Skin epidermis (tissue), 12 donors: Measurements from ENCODE around the gene HYOU1.

Experiments
- H3K27ac ChIP-seq, 21 experiments: fragments of 200-600 bp; sonication (generic) in 11 of 21; one replicate each; pipeline ENCODE4 v1.5.0; 2020; ENCODE audit warnings: mild to moderate bottlenecking in 3 of 21, inconsistent platforms in 2 of 21, moderate library complexity in 2 of 21
- H3K4me3 ChIP-seq, 7 experiments: fragments of 200-600 bp; sonication (generic) in 2 of 7; one replicate each; pipeline ENCODE4 v1.5.0; 2020; ENCODE audit warnings: inconsistent platforms in 2 of 7, mild to moderate bottlenecking in 2 of 7, moderate library complexity in 1 of 7

Gene HYOU1

GRCh38 chr11:119057000-119057769 lies at the start of gene HYOU1:
TSS of gene HYOU1 (minus strand) at chr11:119057205. CDS start at chr11:119056160, 1,045 bp downstream.
- Histone ChIP-seq H3K27ac (peak within 1 kb of the TSS; percentile 10 to 98 (median 88)), H3K4me3 (peak within 1 kb of the TSS; percentile 85 to 99 (median 92))

- peak overlapping the region in 5 of 21 experiments; percentile 41 to 95 (median 91) for H3K27ac ChIP-seq
- no peak overlapping the region for H3K4me3 ChIP-seq
Measured at GRCh38 chr11:119103793-119104192, 46.8 kb upstream of the HYOU1 start.

- H3K27ac ChIP-seq, result peak overlapping the region in 20 of 21 experiments; percentile 79 to 97 (median 91)
Measured at GRCh38 chr11:119103161-119103664, 46.2 kb upstream of the HYOU1 start.

GRCh38 chr11:119101759-119102423 lies 44.9 kb upstream of the HYOU1 start, which contains the start of gene DPAGT1:
TSS of gene DPAGT1 (minus strand) at chr11:119101853. CDS start at chr11:119101655, 198 bp downstream.
- peak within 1 kb of the TSS; percentile 54 to 97 (median 91) for H3K27ac ChIP-seq
- H3K4me3 ChIP-seq, result peak within 1 kb of the TSS; percentile 51 to 86 (median 70)

More at GRCh38 chr11:119103161-119103664, 46.2 kb upstream of the HYOU1 start:
- H3K4me3 ChIP-seq, result peak overlapping the region in 6 of 7 experiments; percentile 51 to 86 (median 72)

- H3K27ac ChIP-seq, result peak overlapping the region; percentile 52 to 97 (median 91)
- peak overlapping the region; percentile 51 to 86 (median 70) for H3K4me3 ChIP-seq
Measured at GRCh38 chr11:119100994-119101758, 44.2 kb upstream of the HYOU1 start.

- peak overlapping the region; percentile 51 to 86 (median 70) for H3K4me3 ChIP-seq
- H3K27ac ChIP-seq, result peak overlapping the region in 5 of 21 experiments; percentile 44 to 92 (median 88)
Measured at GRCh38 chr11:119100246-119100970, 43.4 kb upstream of the HYOU1 start.

GRCh38 chr11:119099711-119100110 lies 42.7 kb upstream of the HYOU1 start:
- H3K27ac ChIP-seq, result no peak overlapping the region
- H3K4me3 ChIP-seq, result no peak overlapping the region

- Histone ChIP-seq H3K4me3 (peak overlapping the region; percentile 56 to 93 (median 83)), H3K27ac (peak overlapping the region; percentile 44 to 97 (median 89))
Measured at GRCh38 chr11:119095066-119095880, 38.3 kb upstream of the HYOU1 start.

GRCh38 chr11:119094816-119095065 lies 37.7 kb upstream of the HYOU1 start:
- Histone ChIP-seq H3K27ac (peak overlapping the region; percentile 44 to 97 (median 89)), H3K4me3 (peak overlapping the region; percentile 56 to 93 (median 83))

GRCh38 chr11:119093942-119094815 lies 37.2 kb upstream of the HYOU1 start:
- Histone ChIP-seq H3K4me3 (peak overlapping the region; percentile 56 to 93 (median 83)), H3K27ac (peak overlapping the region; percentile 44 to 97 (median 89))

- H3K4me3 ChIP-seq, result peak overlapping the region in 5 of 7 experiments; percentile 76 to 93 (median 84)
Measured at GRCh38 chr11:119092880-119093842, 36.2 kb upstream of the HYOU1 start.

GRCh38 chr11:119091966-119092879 lies 35.2 kb upstream of the HYOU1 start:
- Histone ChIP-seq H3K4me3 (no peak overlapping the region), H3K27ac (peak overlapping the region in 4 of 21 experiments; percentile 6 to 92 (median 32))

More at GRCh38 chr11:119092880-119093842, 36.2 kb upstream of the HYOU1 start:
- H3K27ac ChIP-seq, result peak overlapping the region in 16 of 21 experiments; percentile 12 to 97 (median 90)

GRCh38 chr11:119091178-119091577 lies 34.2 kb upstream of the HYOU1 start:
- no peak overlapping the region for H3K27ac ChIP-seq
- H3K4me3 ChIP-seq, result no peak overlapping the region

- Histone ChIP-seq H3K4me3 (no peak overlapping the region), H3K27ac (no peak overlapping the region)
Measured at GRCh38 chr11:119089319-119089718, 32.3 kb upstream of the HYOU1 start.

GRCh38 chr11:119088406-119088805 lies 31.4 kb upstream of the HYOU1 start:
- Histone ChIP-seq H3K27ac (no peak overlapping the region), H3K4me3 (no peak overlapping the region)
